Endothelial cell of umbilical vein (primary cell): Measurements from ENCODE around the gene JPT2. TPM values are rescaled to one million over a fixed set of nuclear protein-coding genes. Genes with fewer than 3 reads are reported as not detected.

Experiments
- BruUV-seq: library from RNA; stranded (reverse); fragments of 400-500 nt; replicated peaks from 2 replicates; lab custom pipeline; 2021; lab: Mats Ljungman, UMichigan
- CTCF ChIA-PET: fragments of 300-600, 350-600 bp; sonication (Branson Sonifier 250); formaldehyde crosslinking; loops from one replicate; lab custom pipeline; 2021; ENCODE audit warnings: antibody characterized with exemption, inconsistent platforms; lab: Charles Lee
- POLR2A ChIA-PET: fragments of 300-600, 350-600 bp; sonication (Branson Sonifier 250); formaldehyde crosslinking; loops from one replicate; lab custom pipeline; 2021; ENCODE audit warnings: antibody characterized with exemption, inconsistent platforms; lab: Charles Lee
- DNase-seq: peaks from one replicate; pipeline ENCODE4 v3.0.0-alpha.2; 2011; ENCODE audit warnings: low read depth, low spot score
- FAIRE-seq: peaks from 2 replicates; lab custom pipeline; 2011; peaks lifted over from hg19 to GRCh38; lab: Jason Lieb, UNC
- H2AFZ ChIP-seq: 2 replicates; pipeline ENCODE4 v1.6.0; 2012; ENCODE audit warnings: low read depth, low read length, control low read depth, inconsistent platforms
- H3K27ac ChIP-seq: 2 replicates; pipeline ENCODE4 v1.5.1; 2011; ENCODE audit warnings: low read depth, mild to moderate bottlenecking, control low read depth, low read length, moderate library complexity; ENCODE audit not compliant: insufficient read depth
- H3K27me3 ChIP-seq, 2 experiments: 2 replicates each; pipeline versions ENCODE4 v1.6.0 to v1.6.1; 2011; ENCODE audit warnings: low read length in 2 of 2, mixed read lengths in 1 of 2; ENCODE audit not compliant: control insufficient read depth in 2 of 2, insufficient read depth in 2 of 2
- H3K36me3 ChIP-seq, 2 experiments: 2 replicates in 1 of 2; 3 replicates in 1 of 2; pipeline ENCODE4 v1.5.1; 2011; ENCODE audit warnings: low read length in 2 of 2, mild to moderate bottlenecking in 1 of 2, moderate library complexity in 1 of 2; ENCODE audit not compliant: control insufficient read depth in 2 of 2, insufficient read depth in 2 of 2; ENCODE audit errors: extremely low read depth in 1 of 2
- H3K4me1 ChIP-seq: 3 replicates; pipeline ENCODE4 v1.5.1; 2011; ENCODE audit warnings: mild to moderate bottlenecking, low read length; ENCODE audit not compliant: control insufficient read depth, insufficient read depth; ENCODE audit errors: extremely low read depth
- H3K4me2 ChIP-seq: 2 replicates; pipeline ENCODE4 v1.6.1; 2011; ENCODE audit warnings: low read length, control low read depth, mixed read lengths; ENCODE audit not compliant: insufficient read depth
- H3K4me3 ChIP-seq, 3 experiments: fragments of 200-600 bp in 1 of 3; sonication (generic), shearing (Covaris generic) in 1 of 3; replicated peaks in 1 of 3; 2 replicates each; pipeline ENCODE4 v1.5.1; 2011 to 2016; ENCODE audit warnings: control low read depth in 3 of 3, low read length in 3 of 3, mild to moderate bottlenecking in 2 of 3, inconsistent platforms in 1 of 3, low read depth in 1 of 3, moderate library complexity in 1 of 3; ENCODE audit not compliant: insufficient read depth in 1 of 3
- H3K79me2 ChIP-seq: 2 replicates; pipeline ENCODE4 v1.6.0; 2012; ENCODE audit warnings: low read length, inconsistent platforms; ENCODE audit not compliant: control insufficient read depth, insufficient read depth
- H3K9ac ChIP-seq: replicated peaks from 2 replicates; pipeline ENCODE3; 2011; ENCODE audit warnings: low read length, control low read depth; ENCODE audit not compliant: insufficient read depth; ENCODE audit errors: extremely low read depth
- H3K9me1 ChIP-seq: replicated peaks from 3 replicates; pipeline ENCODE4 v1.6.0; 2011; ENCODE audit warnings: mild to moderate bottlenecking, low read length; ENCODE audit not compliant: control insufficient read depth, insufficient read depth; ENCODE audit errors: extremely low read depth
- H3K9me3 ChIP-seq: replicated peaks from 2 replicates; pipeline ENCODE4 v1.5.1; 2012; ENCODE audit warnings: low read length, inconsistent platforms; ENCODE audit not compliant: control insufficient read depth, insufficient read depth
- H4K20me1 ChIP-seq: replicated peaks from 2 replicates; pipeline ENCODE3; 2011; ENCODE audit warnings: mild to moderate bottlenecking, low read length; ENCODE audit not compliant: control insufficient read depth, insufficient read depth; ENCODE audit errors: extremely low read depth
- EZH2 ChIP-seq: IDR thresholded peaks from 2 replicates; pipeline ENCODE4 v1.6.1; 2012; ENCODE audit warnings: borderline replicate concordance, low read depth, mild to moderate bottlenecking, moderate library complexity, low read length, inconsistent platforms; ENCODE audit not compliant: severe bottlenecking
- FOS ChIP-seq: IDR thresholded peaks from 2 replicates; pipeline ENCODE4 v1.6.1; 2011; ENCODE audit warnings: mild to moderate bottlenecking, low read length, moderate library complexity, borderline replicate concordance; ENCODE audit not compliant: insufficient read depth
- GATA2 ChIP-seq: IDR thresholded peaks from 2 replicates; pipeline ENCODE4 v1.7.0; 2011; ENCODE audit warnings: low read depth, mild to moderate bottlenecking, moderate library complexity, mixed read lengths, low read length; ENCODE audit not compliant: insufficient read length, insufficient read depth
- JUN ChIP-seq: IDR thresholded peaks from 2 replicates; pipeline ENCODE4 v1.6.1; 2011; ENCODE audit warnings: borderline replicate concordance, low read depth; ENCODE audit not compliant: insufficient read length, insufficient read depth
- MYC ChIP-seq: IDR thresholded peaks from one replicate; pipeline ENCODE4 v1.6.1; 2011; ENCODE audit warnings: mild to moderate bottlenecking, low read depth, low read length
- POLR2A ChIP-seq: IDR thresholded peaks from 2 replicates; pipeline ENCODE4 v1.6.1; 2012; ENCODE audit warnings: low read depth, mild to moderate bottlenecking, control low read depth, low read length
- POLR2AphosphoS5 ChIP-seq: IDR thresholded peaks from 2 replicates; pipeline ENCODE4 v1.6.1; 2012; ENCODE audit warnings: low read depth, mild to moderate bottlenecking, control low read depth, low read length, moderate library complexity; ENCODE audit not compliant: insufficient read depth
- dilution Hi-C: fragments of 300-500 bp; cut with MboI; formaldehyde crosslinking; loops from one replicate; pipeline ENCODE4 v1.15.0; 2019; ENCODE audit warnings: low sequenced_read_pairs; ENCODE audit not compliant: extremely low pct_ligation_motif_present
- intact Hi-C: fragments of 100-400 bp; cut with micrococcal nuclease; formaldehyde crosslinking; loops from one replicate; pipeline ENCODE4 v1.10.0; 2022
- polyA plus RNA-seq, 4 experiments: library from polyadenylated mRNA; depleted of rRNA in 3 of 4; stranded (reverse) in 3 of 4; unstranded in 1 of 4; fragments of >200 nt; gene quantifications; 2 replicates each; pipeline versions ENCODE4 v1.2.1 to v1.2.3, GENCODE V29; 2011 to 2012; ENCODE audit warnings: missing spikeins in 1 of 4
- total RNA-seq: library from RNA; stranded (reverse); gene quantifications from 2 replicates; pipeline ENCODE4 v1.2.3, GENCODE V29; 2021
- TF ChIP-seq, protein P1 (sequence below): IDR thresholded peaks from 2 replicates; pipeline ENCODE4 v1.6.1; 2011; ENCODE audit not compliant: insufficient read depth, insufficient read length
- TF ChIP-seq, protein P2 (sequence below), 2 donors: IDR thresholded peaks; 1 replicate in 1 of 2; 2 replicates in 1 of 2; pipeline ENCODE4 v1.5.1; 2011; ENCODE audit warnings: low read length in 2 of 2, mild to moderate bottlenecking in 2 of 2, moderate library complexity in 2 of 2, control low read depth in 1 of 2, inconsistent platforms in 1 of 2, low read depth in 1 of 2; ENCODE audit not compliant: insufficient read depth in 1 of 2; ENCODE audit errors: extremely low read depth in 1 of 2

JPT2 gene
- total and polyA plus RNA-seq, 2 donors (not counting 3 experiments of a cell fraction or from before 2014, with no cell fraction given), result 35.8 to 93.3 TPM

DNA sequence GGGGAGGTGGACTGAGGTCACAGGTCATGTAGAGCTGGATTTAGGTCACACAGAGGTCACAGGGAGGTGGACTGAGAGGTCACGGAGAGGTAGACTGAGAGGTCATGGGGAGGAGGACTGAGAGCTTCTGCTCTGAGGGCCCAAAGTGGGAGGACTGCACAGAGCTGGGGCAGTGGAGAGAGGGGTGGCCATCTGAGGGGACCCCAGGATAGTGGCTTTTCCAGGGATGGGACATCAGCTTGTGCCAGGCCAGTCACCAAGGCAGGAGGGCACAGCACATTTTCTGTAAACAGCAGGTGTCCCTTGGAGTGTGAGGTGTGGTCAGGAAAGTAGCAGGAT, 26.1 kb upstream of the JPT2 start:
- dilution Hi-C loops, result no loop called here
- ChIA-PET POLR2A (no interaction called here), CTCF (interaction anchor here (1.0 kb wide), 1 partner anchor 17 kb away, joined by 4 read pairs; no protein-coding TSS in a partner anchor)
- Histone ChIP-seq H3K9me1 (no peaks in the 10 kb centered on the region), H3K9ac (no peak overlapping the region), H3K27me3 (no peaks in the 10 kb centered on the region), H3K9me3 (no peaks in the 10 kb centered on the region), H3K4me3 (no peak overlapping the region), H3K36me3 (peaks cover 8 to 42% of the 10 kb centered on the region in 2 experiments), H3K27ac (no peak overlapping the region), H3K79me2 (no peaks in the 10 kb centered on the region), H2AFZ (no peak overlapping the region), H3K4me2 (no peak overlapping the region), H4K20me1 (no peaks in the 10 kb centered on the region), H3K4me1 (no peaks in the 10 kb centered on the region)
- intact Hi-C loops, result no loop called here
- no peak for TF ChIP-seq FOS
- no peak for TF ChIP-seq POLR2AphosphoS5
- no peak for TF ChIP-seq GATA2
- TF ChIP-seq POLR2A, result no peak
- TF ChIP-seq MYC, result no peak
- TF ChIP-seq EZH2, result no peak
- TF ChIP-seq, protein P1, sequence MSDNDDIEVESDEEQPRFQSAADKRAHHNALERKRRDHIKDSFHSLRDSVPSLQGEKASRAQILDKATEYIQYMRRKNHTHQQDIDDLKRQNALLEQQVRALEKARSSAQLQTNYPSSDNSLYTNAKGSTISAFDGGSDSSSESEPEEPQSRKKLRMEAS, result no peak
- TF ChIP-seq, protein P2, sequence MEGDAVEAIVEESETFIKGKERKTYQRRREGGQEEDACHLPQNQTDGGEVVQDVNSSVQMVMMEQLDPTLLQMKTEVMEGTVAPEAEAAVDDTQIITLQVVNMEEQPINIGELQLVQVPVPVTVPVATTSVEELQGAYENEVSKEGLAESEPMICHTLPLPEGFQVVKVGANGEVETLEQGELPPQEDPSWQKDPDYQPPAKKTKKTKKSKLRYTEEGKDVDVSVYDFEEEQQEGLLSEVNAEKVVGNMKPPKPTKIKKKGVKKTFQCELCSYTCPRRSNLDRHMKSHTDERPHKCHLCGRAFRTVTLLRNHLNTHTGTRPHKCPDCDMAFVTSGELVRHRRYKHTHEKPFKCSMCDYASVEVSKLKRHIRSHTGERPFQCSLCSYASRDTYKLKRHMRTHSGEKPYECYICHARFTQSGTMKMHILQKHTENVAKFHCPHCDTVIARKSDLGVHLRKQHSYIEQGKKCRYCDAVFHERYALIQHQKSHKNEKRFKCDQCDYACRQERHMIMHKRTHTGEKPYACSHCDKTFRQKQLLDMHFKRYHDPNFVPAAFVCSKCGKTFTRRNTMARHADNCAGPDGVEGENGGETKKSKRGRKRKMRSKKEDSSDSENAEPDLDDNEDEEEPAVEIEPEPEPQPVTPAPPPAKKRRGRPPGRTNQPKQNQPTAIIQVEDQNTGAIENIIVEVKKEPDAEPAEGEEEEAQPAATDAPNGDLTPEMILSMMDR (IDR thresholded peaks at IDR 0.05; ENCODE audit: extremely low read depth in 1 of 2, insufficient read depth in 1 of 2, low read depth in 1 of 2, low read length in 2 of 2), result no peak
- TF ChIP-seq JUN, result no peak
- FAIRE-seq (no peak), DNase-seq (no peak)
- BruUV-seq, result no TSS peak
